Testis (tissue), 5 donors: Measurements from ENCODE around the gene RARG. TPM values are rescaled to one million over a fixed set of nuclear protein-coding genes. Genes with fewer than 3 reads are reported as not detected.

Experiments
- DNase-seq: peaks from one replicate; pipeline ENCODE4 v3.0.0-alpha.2; 2019
- H3K27ac ChIP-seq, 2 donors: fragments of 200-600 bp; sonication (generic); one replicate each; pipeline ENCODE4 v1.5.1; 2019
- H3K27me3 ChIP-seq: fragments of 200-600 bp; sonication (generic); one replicate; pipeline ENCODE4 v1.5.1; 2019
- H3K36me3 ChIP-seq: fragments of 200-600 bp; sonication (generic); one replicate; pipeline ENCODE4 v1.5.1; 2017; ENCODE audit warnings: low read depth; ENCODE audit errors: missing control alignments
- H3K4me1 ChIP-seq: fragments of 200-600 bp; sonication (generic); one replicate; pipeline ENCODE4 v1.5.1; 2019
- H3K4me3 ChIP-seq, 2 donors: fragments of 200-600 bp; sonication (generic); one replicate each; pipeline ENCODE4 v1.5.1; 2017 to 2019
- H3K9me3 ChIP-seq: fragments of 200-600 bp; sonication (generic); one replicate; pipeline ENCODE4 v1.5.1; 2017
- CTCF ChIP-seq, 3 experiments: fragments of 450-650 bp in 2 of 3; fragments of 200-600 bp in 1 of 3; sonication (generic) in 1 of 3; IDR thresholded peaks; one replicate each; pipeline ENCODE4 v1.5.1; 2016 to 2019; ENCODE audit warnings: antibody characterized with exemption in 3 of 3, mild to moderate bottlenecking in 2 of 3, moderate library complexity in 1 of 3
- POLR2A ChIP-seq: fragments of 450-650 bp; IDR thresholded peaks from one replicate; pipeline ENCODE4 v1.6.1; 2017; ENCODE audit warnings: antibody characterized with exemption, mild to moderate bottlenecking, moderate library complexity
- WGBS, 2 donors: methylation state at CpG; one replicate each; pipeline ENCODE4 v1.1.5; 2018; 5-methylcytosine and 5-hydroxymethylcytosine counted together
- intact Hi-C: fragments of 100-400 bp; cut with DNase I; formaldehyde crosslinking; loops from one replicate; pipeline ENCODE4 v1.15.1; 2023; ENCODE audit warnings: low total_unique reads
- long read RNA-seq, 2 donors: transcript quantifications; one replicate each; lab custom pipeline, GENCODE V29; 2026
- polyA plus RNA-seq: library from polyadenylated mRNA; stranded (reverse); fragments of 350-450 nt; fragmentation: Illumina TruSeq; extraction: RNeasy Lipid Tissue Mini Kit (QIAGEN cat#74804); gene quantifications from one replicate; pipeline ENCODE4 v1.2.3, GENCODE V29; 2014; ENCODE audit warnings: low read depth, low replicate concordance; ENCODE audit not compliant: insufficient read depth
- total RNA-seq, 2 donors: library from RNA; depleted of rRNA; stranded (reverse); fragments of >200 nt; gene quantifications; one replicate each; pipeline ENCODE4 v1.2.3, GENCODE V29; 2016

Gene RARG
- total RNA-seq: 10 to 100 TPM; 12.1 to 12.5 TPM
- 13.6 TPM for polyA plus RNA-seq
- long read RNA-seq, donor 1, partial matches to known transcripts: 0 of 5 reads
- long read RNA-seq, donor 1, other reads (novel, unspliced or antisense): 0 of 5 reads
- long read RNA-seq, donor 2: 0 reads

- TF ChIP-seq POLR2A: no peak
- TF ChIP-seq CTCF (IDR thresholded peaks at IDR 0.05): no peak
- DNase-seq: no peak
- Histone ChIP-seq H3K9me3 (no peaks in the 10 kb centered on the region), H3K4me1 (peaks cover 27% of the 10 kb centered on the region), H3K4me3 (peak within 1 kb of the TSS; percentile 55 to 77), H3K27ac (peak within 1 kb of the TSS; percentile 59 to 79), H3K36me3 (no peaks in the 10 kb centered on the region), H3K27me3 (no peaks in the 10 kb centered on the region)
- intact Hi-C loops: no loop called here
- 3 to 5% methylated on average over 20 to 36 of the region's 44 CpGs for WGBS, 2 donors
Measured at GRCh38 chr12:53231921-53232645, at the start of gene RARG. Gene RARG, minus strand, starts transcription at chr12:53232209. Its CDS starts 4,664 bp downstream, at chr12:53227545.

GRCh38 chr12:53279888-53280498 is 48.0 kb upstream of the RARG start:
- no peaks in the 10 kb centered on the region for H3K36me3 ChIP-seq
- no peaks in the 10 kb centered on the region for H3K9me3 ChIP-seq
- intact Hi-C loops: loop anchor here (10.0 kb wide), 1 partner anchor 65 kb away; no protein-coding TSS in a partner anchor
- no peaks in the 10 kb centered on the region for H3K27me3 ChIP-seq
- no peak overlapping the region for H3K4me3 ChIP-seq
- no peak for TF ChIP-seq POLR2A
- no peak for TF ChIP-seq CTCF (IDR thresholded peaks at IDR 0.05)
- no peak for DNase-seq
- no peaks in the 10 kb centered on the region for H3K4me1 ChIP-seq
- 92 to 95% methylated on average over 9 of the region's 9 CpGs for WGBS, 2 donors
- no peak overlapping the region for H3K27ac ChIP-seq

- intact Hi-C loops: loop anchor here (10.0 kb wide), 1 partner anchor 65 kb away; no protein-coding TSS in a partner anchor
- Histone ChIP-seq H3K9me3 (no peaks in the 10 kb centered on the region), H3K36me3 (no peaks in the 10 kb centered on the region), H3K4me3 (no peak overlapping the region), H3K27ac (no peak overlapping the region), H3K4me1 (no peaks in the 10 kb centered on the region), H3K27me3 (no peaks in the 10 kb centered on the region)
- TF ChIP-seq POLR2A (no peak), CTCF (IDR thresholded peaks at IDR 0.05) (no peak)
- WGBS, 2 donors: 71 to 77% methylated on average over 3 of the region's 3 CpGs
- no peak for DNase-seq
Measured at GRCh38 chr12:53279283-53279869, 47.4 kb upstream of the RARG start.

- H3K36me3 ChIP-seq: no peaks in the 10 kb centered on the region
Measured at GRCh38 chr12:53277981-53278380, 46.0 kb upstream of the RARG start.

More at GRCh38 chr12:53277981-53278380, 46.0 kb upstream of the RARG start:
- WGBS, 2 donors: 89 to 90% methylated on average over 9 of the region's 9 CpGs
- Histone ChIP-seq H3K4me3 (no peak overlapping the region), H3K27ac (no peak overlapping the region), H3K9me3 (no peaks in the 10 kb centered on the region), H3K27me3 (no peaks in the 10 kb centered on the region), H3K4me1 (no peaks in the 10 kb centered on the region)
- no peak for DNase-seq
- TF ChIP-seq CTCF (IDR thresholded peaks at IDR 0.05) (no peak), POLR2A (no peak)
- intact Hi-C loops: loop anchor here (10.0 kb wide), 1 partner anchor 63 kb away; no protein-coding TSS in a partner anchor
